GM12864 (cell line): ENCODE measurements around the gene APOBEC3B.

Source experiments
- DNase-seq: peaks from one replicate; pipeline ENCODE4 v3.0.0-alpha.2; 2011; ENCODE audit warnings: low read depth
- H3K4me3 ChIP-seq: 2 replicates; pipeline ENCODE4 v1.5.1; 2011; ENCODE audit warnings: mild to moderate bottlenecking, low read depth, low read length, control low read depth
- TF ChIP-seq, protein P1 (sequence below): IDR thresholded peaks from 2 replicates; pipeline ENCODE4 v1.5.1; 2011; ENCODE audit warnings: low read depth, mild to moderate bottlenecking, moderate library complexity, low read length, control low read depth, inconsistent platforms; ENCODE audit errors: missing control alignments

The APOBEC3B gene

DNA sequence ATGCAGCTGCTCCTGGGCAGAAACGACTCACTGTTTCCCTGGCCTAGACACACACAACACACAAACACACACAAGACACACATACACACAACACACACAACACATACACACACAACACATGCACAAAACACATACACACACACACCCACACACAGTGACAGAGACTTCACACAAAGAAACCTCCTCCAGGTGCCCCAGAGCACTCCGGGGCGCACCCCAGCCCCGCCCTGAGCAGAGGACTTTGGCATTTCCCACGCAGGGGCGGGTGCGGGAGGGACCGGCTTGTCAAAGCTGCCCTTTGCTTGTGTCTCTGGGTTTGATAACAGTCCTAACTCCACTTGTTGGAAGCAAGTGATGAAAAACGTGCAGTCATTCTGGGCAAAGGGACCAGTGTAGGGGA, 18.3 kb upstream of the APOBEC3B start:
- TF ChIP-seq, protein P1, sequence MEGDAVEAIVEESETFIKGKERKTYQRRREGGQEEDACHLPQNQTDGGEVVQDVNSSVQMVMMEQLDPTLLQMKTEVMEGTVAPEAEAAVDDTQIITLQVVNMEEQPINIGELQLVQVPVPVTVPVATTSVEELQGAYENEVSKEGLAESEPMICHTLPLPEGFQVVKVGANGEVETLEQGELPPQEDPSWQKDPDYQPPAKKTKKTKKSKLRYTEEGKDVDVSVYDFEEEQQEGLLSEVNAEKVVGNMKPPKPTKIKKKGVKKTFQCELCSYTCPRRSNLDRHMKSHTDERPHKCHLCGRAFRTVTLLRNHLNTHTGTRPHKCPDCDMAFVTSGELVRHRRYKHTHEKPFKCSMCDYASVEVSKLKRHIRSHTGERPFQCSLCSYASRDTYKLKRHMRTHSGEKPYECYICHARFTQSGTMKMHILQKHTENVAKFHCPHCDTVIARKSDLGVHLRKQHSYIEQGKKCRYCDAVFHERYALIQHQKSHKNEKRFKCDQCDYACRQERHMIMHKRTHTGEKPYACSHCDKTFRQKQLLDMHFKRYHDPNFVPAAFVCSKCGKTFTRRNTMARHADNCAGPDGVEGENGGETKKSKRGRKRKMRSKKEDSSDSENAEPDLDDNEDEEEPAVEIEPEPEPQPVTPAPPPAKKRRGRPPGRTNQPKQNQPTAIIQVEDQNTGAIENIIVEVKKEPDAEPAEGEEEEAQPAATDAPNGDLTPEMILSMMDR, result no peak
- no peak overlapping the region for H3K4me3 ChIP-seq
- no peak for DNase-seq

DNA sequence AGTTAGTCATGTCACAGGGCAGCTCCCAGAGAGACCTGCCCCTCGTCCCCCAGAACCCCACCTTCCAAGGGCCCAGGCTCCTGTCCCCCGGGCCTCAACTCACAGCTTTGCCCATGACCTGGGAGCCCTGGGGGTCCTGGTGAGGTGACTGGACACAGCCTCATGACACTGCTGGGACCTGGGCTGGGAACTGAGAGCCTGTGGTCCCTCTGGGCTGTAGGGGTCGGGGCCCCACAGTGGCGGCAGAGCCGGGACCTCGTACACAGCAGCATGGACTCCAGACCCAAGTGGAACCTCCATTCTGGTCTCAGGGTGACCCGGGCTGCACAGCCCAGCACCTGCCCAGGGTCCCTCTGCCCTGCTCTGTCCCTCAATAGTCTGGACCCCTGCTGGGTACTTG, 17.8 kb upstream of the APOBEC3B start:
- no peak for DNase-seq
- TF ChIP-seq, protein P1, result no peak
- H3K4me3 ChIP-seq, result no peak overlapping the region

DNA sequence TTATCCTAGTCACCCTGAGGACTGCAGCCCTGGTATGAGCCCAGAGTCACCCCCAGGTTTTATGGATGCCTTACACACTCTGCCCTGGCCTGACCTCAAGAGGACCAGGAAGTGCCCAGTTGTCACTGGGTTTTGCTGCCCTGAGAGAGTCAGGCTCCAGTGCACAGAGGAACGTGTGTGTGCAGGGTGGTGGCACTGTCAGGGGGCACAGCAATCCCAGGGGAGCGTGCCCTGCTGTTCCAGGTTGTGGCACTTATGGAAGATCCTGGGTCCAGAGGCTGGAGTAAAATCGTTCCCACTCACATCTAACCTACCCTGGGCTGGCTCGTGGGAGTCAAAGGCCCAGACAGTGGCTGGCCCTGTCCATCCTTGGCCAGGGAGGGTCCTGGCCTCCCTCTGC, 17.2 kb upstream of the APOBEC3B start:
- no peak for DNase-seq
- no peak overlapping the region for H3K4me3 ChIP-seq
- TF ChIP-seq, protein P1, result no peak

DNA sequence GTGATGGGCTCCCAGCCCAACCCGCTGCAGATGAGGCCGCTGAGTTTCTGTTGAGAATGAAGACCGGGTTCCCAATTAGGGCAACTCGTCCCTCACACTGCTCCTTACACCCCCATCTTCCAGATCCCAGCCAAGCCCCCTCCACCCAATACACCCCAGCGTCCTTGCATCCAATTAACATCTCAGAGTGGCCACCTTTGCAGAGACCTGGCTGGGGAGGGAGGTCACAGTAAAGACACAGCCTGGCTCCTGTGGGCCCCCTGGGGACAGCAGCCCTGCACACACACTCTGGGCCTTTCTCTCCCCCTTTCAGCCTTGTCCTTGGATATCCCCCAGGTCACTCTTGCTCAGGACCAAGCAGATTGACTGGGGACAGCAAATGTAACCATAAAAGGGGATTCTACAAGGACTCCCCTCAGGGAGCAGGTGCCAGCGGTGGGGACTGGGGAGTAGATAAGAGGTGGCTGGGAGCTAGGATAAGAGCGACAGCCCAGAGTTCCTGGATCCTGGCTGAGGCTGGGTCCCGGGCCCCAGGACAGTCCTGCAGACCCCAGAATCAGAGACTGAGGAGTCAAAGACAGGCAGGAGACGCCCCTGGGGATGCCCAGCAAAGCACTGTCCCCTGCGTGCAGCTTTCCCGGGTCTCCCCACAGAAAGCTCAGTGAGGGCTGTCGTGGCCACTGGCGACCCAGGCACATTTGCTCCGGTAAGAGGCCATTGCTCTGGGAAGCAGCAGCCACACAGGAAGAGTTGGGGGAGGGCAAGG, 16.4 kb upstream of the APOBEC3B start:
- TF ChIP-seq, protein P1, result no peak
- no peak for DNase-seq

DNA sequence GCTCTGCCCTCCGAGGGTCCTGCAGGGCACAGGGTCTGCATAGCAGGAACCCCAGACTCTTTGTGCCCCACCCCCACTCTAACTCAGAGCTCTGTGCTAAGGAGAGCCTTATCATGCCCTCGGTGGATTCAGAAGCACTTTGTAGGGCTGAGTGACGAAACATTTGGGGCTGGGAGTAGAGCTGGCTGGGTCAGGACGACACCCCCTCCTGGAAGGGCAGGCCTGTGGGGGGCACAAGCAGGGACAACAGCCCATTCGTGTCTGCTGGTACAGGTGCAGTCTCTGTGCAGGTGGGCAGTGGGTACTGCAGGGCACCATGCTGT, 15.8 kb upstream of the APOBEC3B start:
- TF ChIP-seq, protein P1, result no peak
- no peak for DNase-seq
- H3K4me3 ChIP-seq, result no peak overlapping the region

More for the DNA sequence above, 16.4 kb upstream of the APOBEC3B start:
- no peak overlapping the region for H3K4me3 ChIP-seq

DNA sequence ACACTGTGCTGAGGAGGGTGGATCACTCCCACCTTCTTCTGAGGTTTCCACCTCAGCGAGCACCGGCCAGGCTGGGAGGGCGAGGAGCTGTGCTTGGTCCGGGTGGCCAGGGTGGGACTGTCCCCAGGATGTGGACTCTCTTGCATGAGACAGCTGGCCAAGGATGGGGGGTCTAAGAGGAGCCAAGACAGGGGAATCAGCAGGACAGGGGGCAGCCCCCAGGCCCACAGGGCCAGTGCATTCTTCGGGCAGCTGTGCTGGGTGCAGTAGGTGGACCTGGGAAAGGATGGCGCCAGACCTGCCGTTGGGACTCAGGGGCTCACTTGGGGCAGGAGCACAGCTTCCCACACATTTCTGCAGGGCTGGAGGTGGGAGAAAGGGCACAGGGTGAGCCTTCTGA, 15.2 kb upstream of the APOBEC3B start:
- no peak for DNase-seq
- no peak overlapping the region for H3K4me3 ChIP-seq
- TF ChIP-seq, protein P1, result no peak
